Liver (tissue), 3 donors: ENCODE data around the gene AGPAT2.

Source experiments
- CTCF ChIP-seq: fragments of 150-350 bp; IDR thresholded peaks from 2 replicates; pipeline ENCODE4 v1.5.1; 2017; ENCODE audit warnings: improper control_type of control experiment, low read depth, low read length; ENCODE audit not compliant: missing input control
- GABPA ChIP-seq, 2 donors: IDR thresholded peaks in 1 of 2; conservative IDR thresholded peaks in 1 of 2; 2 replicates each; pipeline ENCODE4 v1.6.1; 2016; ENCODE audit warnings: antibody characterized with exemption in 2 of 2, mild to moderate bottlenecking in 1 of 2, moderate library complexity in 1 of 2
- HNF4G ChIP-seq: IDR thresholded peaks from 2 replicates; pipeline ENCODE4 v1.6.1; 2016; ENCODE audit warnings: antibody characterized with exemption
- JUND ChIP-seq, 2 donors: IDR thresholded peaks; 2 replicates each; pipeline ENCODE4 v1.6.1; 2016; ENCODE audit warnings: antibody characterized with exemption in 2 of 2
- MAX ChIP-seq: IDR thresholded peaks from 2 replicates; pipeline ENCODE4 v1.6.1; 2016; ENCODE audit warnings: antibody characterized with exemption
- RAD21 ChIP-seq, 2 donors: IDR thresholded peaks; 2 replicates each; pipeline ENCODE4 v1.6.1; 2016; ENCODE audit warnings: antibody characterized with exemption in 2 of 2, mild to moderate bottlenecking in 2 of 2
- REST ChIP-seq: IDR thresholded peaks from 2 replicates; pipeline ENCODE4 v1.6.1; 2016; ENCODE audit warnings: antibody characterized with exemption, mild to moderate bottlenecking
- SP1 ChIP-seq: IDR thresholded peaks from 2 replicates; pipeline ENCODE4 v1.6.1; 2018; ENCODE audit warnings: antibody characterized with exemption, mild to moderate bottlenecking
- TAF1 ChIP-seq: conservative IDR thresholded peaks from 2 replicates; pipeline ENCODE4 v1.6.1; 2016; ENCODE audit warnings: antibody characterized with exemption, mild to moderate bottlenecking
- YY1 ChIP-seq: IDR thresholded peaks from 2 replicates; pipeline ENCODE4 v1.6.1; 2016; ENCODE audit warnings: antibody characterized with exemption, mild to moderate bottlenecking
- donor health status: healthy.
- donor health status: healthy.

- no peak for TF ChIP-seq CTCF
- TF ChIP-seq SP1: no peak
- no peak for TF ChIP-seq REST
- TF ChIP-seq JUND (IDR thresholded peaks at IDR 0.05): no peak
- TF ChIP-seq HNF4G: no peak
- no peak for TF ChIP-seq YY1
- no peak for TF ChIP-seq MAX
- TF ChIP-seq RAD21 (IDR thresholded peaks at IDR 0.05): no peak
- TF ChIP-seq GABPA (IDR thresholded peaks at IDR 0.05 in 1 of 2, conservative IDR thresholded peaks at IDR 0.05 in 1 of 2): no peak
- TF ChIP-seq TAF1: no peak
Observed at GRCh38 chr9:136714893-136715274, 27.6 kb upstream of the AGPAT2 start.
